GM12878 (cell line): Measurements from ENCODE around the gene COL25A1. TPM values are rescaled to one million over a fixed set of nuclear protein-coding genes. Genes with fewer than 3 reads are reported as not detected.

Experiments used
- ATAC-seq: fragments of 200-7000 bp; cut with Tn5 transposase; 3 replicates; pipeline ENCODE4 v1.9.1; 2020; ENCODE audit warnings: mild to moderate bottlenecking, moderate library complexity
- BruUV-seq: library from RNA; stranded (reverse); fragments of 400-500 nt; replicated peaks from 2 replicates; lab custom pipeline; 2021; lab: Mats Ljungman, UMichigan
- CTCF ChIA-PET: fragments of 300-600 bp; sonication (Branson Sonifier 250); formaldehyde crosslinking; extraction: SDS; loops from one replicate; lab custom pipeline; 2021; ENCODE audit warnings: inconsistent platforms; lab: Yijun Ruan, JAX
- POLR2A ChIA-PET: fragments of 350-600 bp; formaldehyde crosslinking; extraction: SDS; loops from one replicate; lab custom pipeline; 2021; ENCODE audit warnings: inconsistent platforms; lab: Charles Lee
- RAD21 ChIA-PET: fragments of 300-600 bp; sonication (Branson Sonifier 250); formaldehyde crosslinking; loops from one replicate; lab custom pipeline; 2023; ENCODE audit warnings: antibody characterized with exemption; ENCODE audit not compliant: unreplicated experiment; lab: Charles Lee
- SMC1A ChIA-PET: fragments of 300-600 bp; sonication (Branson Sonifier 250); formaldehyde crosslinking; loops from one replicate; lab custom pipeline; 2023; ENCODE audit not compliant: unreplicated experiment, uncharacterized antibody; lab: Charles Lee
- DNase-seq: peaks from one replicate; pipeline ENCODE4 v3.0.0-alpha.2; 2011; ENCODE audit warnings: low read depth, low spot score
- FAIRE-seq: peaks from 3 replicates; lab custom pipeline; 2011; peaks lifted over from hg19 to GRCh38; lab: Jason Lieb, UNC
- H2AFZ ChIP-seq: 2 replicates; pipeline ENCODE4 v1.6.0; 2011; ENCODE audit warnings: low read depth, low read length, control low read depth; ENCODE audit not compliant: control insufficient read depth
- H3K27ac ChIP-seq: 2 replicates; pipeline ENCODE4 v1.5.1; 2011; ENCODE audit warnings: control low read depth; ENCODE audit not compliant: control insufficient read depth, insufficient read depth
- H3K27me3 ChIP-seq, 2 experiments: replicated peaks in 1 of 2; 2 replicates each; pipeline versions ENCODE4 v1.6.0 to v1.6.1; 2011; ENCODE audit warnings: low read length in 1 of 2; ENCODE audit not compliant: control insufficient read depth in 2 of 2, insufficient read depth in 2 of 2
- H3K36me3 ChIP-seq, 2 experiments: 2 replicates each; pipeline ENCODE4 v1.5.1; 2011; ENCODE audit warnings: low read length in 1 of 2; ENCODE audit not compliant: control insufficient read depth in 2 of 2, insufficient read depth in 2 of 2
- H3K4me1 ChIP-seq: 2 replicates; pipeline ENCODE4 v1.6.1; 2011; ENCODE audit warnings: mild to moderate bottlenecking, low read length, moderate library complexity, mixed read lengths; ENCODE audit not compliant: control insufficient read depth, insufficient read depth
- H3K4me2 ChIP-seq: 2 replicates; pipeline ENCODE4 v1.6.0; 2011; ENCODE audit warnings: control low read depth; ENCODE audit not compliant: control insufficient read depth, insufficient read depth
- H3K4me3 ChIP-seq: fragments of 200-600 bp; sonication (generic); 2 replicates; pipeline ENCODE4 v1.5.1; 2016
- H3K79me2 ChIP-seq: 2 replicates; pipeline ENCODE4 v1.6.0; 2011; ENCODE audit warnings: low read length; ENCODE audit not compliant: control insufficient read depth, insufficient read depth
- H3K9ac ChIP-seq: 2 replicates; pipeline ENCODE4 v1.8.0; 2011; ENCODE audit warnings: low read length, control low read depth, mixed read lengths; ENCODE audit not compliant: control insufficient read depth, insufficient read depth
- H3K9me3 ChIP-seq: replicated peaks from 3 replicates; pipeline ENCODE4 v1.5.1; 2011; ENCODE audit warnings: mild to moderate bottlenecking, low read length; ENCODE audit not compliant: control insufficient read depth, insufficient read depth
- H4K20me1 ChIP-seq: 2 replicates; pipeline ENCODE4 v1.6.0; 2011; ENCODE audit not compliant: control insufficient read depth, insufficient read depth
- BMI1 ChIP-seq: fragments of 450-650 bp; IDR thresholded peaks from 2 replicates; pipeline ENCODE4 v1.6.1; 2016; ENCODE audit warnings: mild to moderate bottlenecking, moderate library complexity, borderline replicate concordance
- CBFB ChIP-seq: IDR thresholded peaks from 2 replicates; pipeline ENCODE4 v1.6.1; 2016; ENCODE audit warnings: antibody characterized with exemption, low read depth
- FOS ChIP-seq: IDR thresholded peaks from 3 replicates; pipeline ENCODE4 v1.6.1; 2011; ENCODE audit warnings: borderline replicate concordance; ENCODE audit not compliant: insufficient read length; ENCODE audit errors: extremely low read depth
- GATAD2B ChIP-seq: fragments of 450-650 bp; conservative IDR thresholded peaks from 2 replicates; pipeline ENCODE4 v1.6.1; 2017; ENCODE audit warnings: low read depth, mild to moderate bottlenecking, moderate library complexity
- HCFC1 ChIP-seq: fragments of 150-350 bp; IDR thresholded peaks from 2 replicates; pipeline ENCODE4 v1.6.1; 2014; ENCODE audit warnings: low read length
- KLF5 ChIP-seq: fragments of 450-650 bp; IDR thresholded peaks from 2 replicates; pipeline ENCODE4 v1.6.1; 2014; ENCODE audit warnings: mild to moderate bottlenecking; ENCODE audit not compliant: partially characterized antibody
- NBN ChIP-seq: fragments of 450-650 bp; IDR thresholded peaks from 2 replicates; pipeline ENCODE4 v1.6.1; 2016
- RELA ChIP-seq: fragments of 450-650 bp; IDR thresholded peaks from 2 replicates; pipeline ENCODE4 v1.8.0; 2014; ENCODE audit warnings: borderline replicate concordance; ENCODE audit not compliant: partially characterized antibody
- RFX5 ChIP-seq: IDR thresholded peaks from 2 replicates; pipeline ENCODE4 v1.6.1; 2011; ENCODE audit warnings: low read depth, low read length, improper control_type of control experiment
- SREBF1 ChIP-seq: IDR thresholded peaks from 2 replicates; pipeline ENCODE4 v1.6.1; 2012; ENCODE audit warnings: mild to moderate bottlenecking, low read length
- USF1 ChIP-seq: IDR thresholded peaks from 2 replicates; pipeline ENCODE4 v1.6.1; 2011; ENCODE audit warnings: borderline replicate concordance, low read depth, mild to moderate bottlenecking, moderate library complexity, mixed read lengths, low read length; ENCODE audit not compliant: insufficient read depth; ENCODE audit errors: extremely low read length
- WGBS: methylation state at CpG from one replicate; pipeline ENCODE4 v1.1.6; 2016; ENCODE audit warnings: low lambda C conversion rate; ENCODE audit not compliant: insufficient replicate concordance, insufficient coverage; ENCODE audit errors: missing lambda C conversion rate; 5-methylcytosine and 5-hydroxymethylcytosine counted together
- in situ Hi-C: fragments of 300-500 bp; cut with MboI; formaldehyde crosslinking; loops from 9 replicates; pipeline ENCODE4 v1.14.3; 2018; ENCODE audit warnings: mixed read lengths
- intact Hi-C: fragments of 100-400 bp; cut with micrococcal nuclease; formaldehyde crosslinking; loops from one replicate; pipeline ENCODE4 v1.14.2; 2022; ENCODE audit not compliant: unreplicated experiment
- polyA plus RNA-seq, 11 experiments: library from polyadenylated mRNA; depleted of rRNA in 4 of 11; unstranded in 6 of 11; stranded (reverse) in 5 of 11; fragments of >200 nt; fragmentation: Nextera tagmentation in 4 of 11; fragmentation: Illumina TruSeq in 1 of 11; extraction: Ambion mirVana in 4 of 11; extraction: Trizol in 1 of 11; gene quantifications; 1 replicate in 1 of 11; 2 replicates in 10 of 11; pipeline versions ENCODE4 v1.2.1 to v1.2.3, GENCODE V29; 2011 to 2016; ENCODE audit warnings: inconsistent platforms in 2 of 11, missing spikeins in 2 of 11, low read depth in 1 of 11
- total RNA-seq, 4 experiments: library from RNA; depleted of rRNA in 3 of 4; stranded (reverse); fragments of >200 nt in 3 of 4; fragmentation: Illumina TruSeq in 1 of 4; extraction: Trizol in 1 of 4; gene quantifications; 2 replicates each; pipeline versions ENCODE4 v1.2.1 to v1.2.3, GENCODE V29; 2013 to 2021
- TF ChIP-seq, protein P1 (sequence below): fragments of 450-650 bp; IDR thresholded peaks from 2 replicates; pipeline ENCODE4 v1.6.1; 2017; ENCODE audit warnings: antibody characterized with exemption, mild to moderate bottlenecking, moderate library complexity

The COL25A1 gene
- total and polyA plus RNA-seq, 10 of the 15 experiments (the other 5 are each of a cell fraction or from before 2014, with no cell fraction given), result 0.01 to 0.26 (median 0.12) TPM; not detected in 6

DNA sequence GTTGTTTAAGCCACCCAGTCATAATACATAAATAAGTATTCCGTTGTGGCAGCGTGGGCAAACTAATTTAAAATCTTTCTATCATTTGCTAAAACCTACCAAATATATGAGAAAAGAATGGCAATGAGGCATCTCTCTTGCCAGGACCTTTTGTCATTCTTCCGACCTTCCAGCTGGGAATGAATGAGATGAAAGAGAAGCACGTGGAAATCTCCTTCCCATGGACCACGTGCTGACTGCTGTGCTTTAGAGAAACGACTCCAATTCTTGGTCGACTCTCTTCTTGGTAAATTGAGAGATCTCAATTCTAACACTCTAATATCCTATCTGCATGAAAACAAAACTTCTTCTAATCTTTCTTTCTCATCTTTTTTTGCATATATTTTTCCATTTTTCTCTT, 116.5 kb downstream of the COL25A1 start (continued):
- no peak for TF ChIP-seq FOS
- no peak for TF ChIP-seq RELA
- no peak for TF ChIP-seq NBN

DNA sequence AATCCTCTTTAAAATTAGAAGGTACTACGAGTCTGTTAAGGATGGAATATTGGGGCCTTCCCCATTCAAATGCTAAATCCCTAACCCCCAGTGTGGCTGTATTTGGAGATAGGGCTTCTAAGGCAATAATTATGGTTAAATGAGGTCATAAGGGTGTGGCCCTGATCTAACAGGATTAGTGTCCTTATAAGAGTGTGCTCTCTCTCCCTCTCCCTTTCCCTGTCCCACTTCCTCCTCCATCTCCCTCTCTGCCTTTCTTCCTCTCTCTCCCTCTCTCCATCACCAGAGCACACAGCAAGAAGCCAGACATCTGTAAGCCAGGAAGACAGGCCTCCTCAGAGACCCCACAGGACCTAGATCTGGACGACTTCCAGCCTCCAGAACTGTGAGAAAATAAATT, 116.9 kb downstream of the COL25A1 start:
- no peaks in the 10 kb centered on the region for H3K4me1 ChIP-seq
- DNase-seq (no peak), ATAC-seq (no peak), FAIRE-seq (no peak)
- H2AFZ ChIP-seq, result no peak overlapping the region
- in situ Hi-C loops (no loop called here), intact Hi-C loops (no loop called here)
- BruUV-seq, result no TSS peak
- no peak overlapping the region for H3K4me3 ChIP-seq
- WGBS, result 0% methylated on average over 2 of the region's 2 CpGs
- no peaks in the 10 kb centered on the region for H3K9me3 ChIP-seq
- H3K79me2 ChIP-seq, result no peaks in the 10 kb centered on the region
- H3K27me3 ChIP-seq, result no peaks in the 10 kb centered on the region
- POLR2A ChIA-PET, result interaction anchor here (0.6 kb wide), 1 partner anchor 38 kb away, joined by 5 read pairs; no protein-coding TSS in a partner anchor
- no peak overlapping the region for H3K27ac ChIP-seq
- CTCF ChIA-PET, result no interaction called here
- H3K36me3 ChIP-seq, result no peaks in the 10 kb centered on the region
- SMC1A ChIA-PET, result no interaction called here
- H4K20me1 ChIP-seq, result no peaks in the 10 kb centered on the region
- RAD21 ChIA-PET, result no interaction called here
- TF ChIP-seq BMI1 (no peak), USF1 (no peak), CBFB (no peak), KLF5 (no peak), HCFC1 (no peak), SREBF1 (no peak), RFX5 (no peak), FOS (no peak), GATAD2B (no peak)
- TF ChIP-seq, protein P1, sequence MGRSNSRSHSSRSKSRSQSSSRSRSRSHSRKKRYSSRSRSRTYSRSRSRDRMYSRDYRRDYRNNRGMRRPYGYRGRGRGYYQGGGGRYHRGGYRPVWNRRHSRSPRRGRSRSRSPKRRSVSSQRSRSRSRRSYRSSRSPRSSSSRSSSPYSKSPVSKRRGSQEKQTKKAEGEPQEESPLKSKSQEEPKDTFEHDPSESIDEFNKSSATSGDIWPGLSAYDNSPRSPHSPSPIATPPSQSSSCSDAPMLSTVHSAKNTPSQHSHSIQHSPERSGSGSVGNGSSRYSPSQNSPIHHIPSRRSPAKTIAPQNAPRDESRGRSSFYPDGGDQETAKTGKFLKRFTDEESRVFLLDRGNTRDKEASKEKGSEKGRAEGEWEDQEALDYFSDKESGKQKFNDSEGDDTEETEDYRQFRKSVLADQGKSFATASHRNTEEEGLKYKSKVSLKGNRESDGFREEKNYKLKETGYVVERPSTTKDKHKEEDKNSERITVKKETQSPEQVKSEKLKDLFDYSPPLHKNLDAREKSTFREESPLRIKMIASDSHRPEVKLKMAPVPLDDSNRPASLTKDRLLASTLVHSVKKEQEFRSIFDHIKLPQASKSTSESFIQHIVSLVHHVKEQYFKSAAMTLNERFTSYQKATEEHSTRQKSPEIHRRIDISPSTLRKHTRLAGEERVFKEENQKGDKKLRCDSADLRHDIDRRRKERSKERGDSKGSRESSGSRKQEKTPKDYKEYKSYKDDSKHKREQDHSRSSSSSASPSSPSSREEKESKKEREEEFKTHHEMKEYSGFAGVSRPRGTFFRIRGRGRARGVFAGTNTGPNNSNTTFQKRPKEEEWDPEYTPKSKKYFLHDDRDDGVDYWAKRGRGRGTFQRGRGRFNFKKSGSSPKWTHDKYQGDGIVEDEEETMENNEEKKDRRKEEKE, result no peak
- H3K4me2 ChIP-seq, result no peak overlapping the region
- H3K9ac ChIP-seq, result no peak overlapping the region
